Measurements from ENCODE around the gene CDHR2.

CDHR2 gene, protein sequence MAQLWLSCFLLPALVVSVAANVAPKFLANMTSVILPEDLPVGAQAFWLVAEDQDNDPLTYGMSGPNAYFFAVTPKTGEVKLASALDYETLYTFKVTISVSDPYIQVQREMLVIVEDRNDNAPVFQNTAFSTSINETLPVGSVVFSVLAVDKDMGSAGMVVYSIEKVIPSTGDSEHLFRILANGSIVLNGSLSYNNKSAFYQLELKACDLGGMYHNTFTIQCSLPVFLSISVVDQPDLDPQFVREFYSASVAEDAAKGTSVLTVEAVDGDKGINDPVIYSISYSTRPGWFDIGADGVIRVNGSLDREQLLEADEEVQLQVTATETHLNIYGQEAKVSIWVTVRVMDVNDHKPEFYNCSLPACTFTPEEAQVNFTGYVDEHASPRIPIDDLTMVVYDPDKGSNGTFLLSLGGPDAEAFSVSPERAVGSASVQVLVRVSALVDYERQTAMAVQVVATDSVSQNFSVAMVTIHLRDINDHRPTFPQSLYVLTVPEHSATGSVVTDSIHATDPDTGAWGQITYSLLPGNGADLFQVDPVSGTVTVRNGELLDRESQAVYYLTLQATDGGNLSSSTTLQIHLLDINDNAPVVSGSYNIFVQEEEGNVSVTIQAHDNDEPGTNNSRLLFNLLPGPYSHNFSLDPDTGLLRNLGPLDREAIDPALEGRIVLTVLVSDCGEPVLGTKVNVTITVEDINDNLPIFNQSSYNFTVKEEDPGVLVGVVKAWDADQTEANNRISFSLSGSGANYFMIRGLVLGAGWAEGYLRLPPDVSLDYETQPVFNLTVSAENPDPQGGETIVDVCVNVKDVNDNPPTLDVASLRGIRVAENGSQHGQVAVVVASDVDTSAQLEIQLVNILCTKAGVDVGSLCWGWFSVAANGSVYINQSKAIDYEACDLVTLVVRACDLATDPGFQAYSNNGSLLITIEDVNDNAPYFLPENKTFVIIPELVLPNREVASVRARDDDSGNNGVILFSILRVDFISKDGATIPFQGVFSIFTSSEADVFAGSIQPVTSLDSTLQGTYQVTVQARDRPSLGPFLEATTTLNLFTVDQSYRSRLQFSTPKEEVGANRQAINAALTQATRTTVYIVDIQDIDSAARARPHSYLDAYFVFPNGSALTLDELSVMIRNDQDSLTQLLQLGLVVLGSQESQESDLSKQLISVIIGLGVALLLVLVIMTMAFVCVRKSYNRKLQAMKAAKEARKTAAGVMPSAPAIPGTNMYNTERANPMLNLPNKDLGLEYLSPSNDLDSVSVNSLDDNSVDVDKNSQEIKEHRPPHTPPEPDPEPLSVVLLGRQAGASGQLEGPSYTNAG (N-terminal part only)

DNA sequence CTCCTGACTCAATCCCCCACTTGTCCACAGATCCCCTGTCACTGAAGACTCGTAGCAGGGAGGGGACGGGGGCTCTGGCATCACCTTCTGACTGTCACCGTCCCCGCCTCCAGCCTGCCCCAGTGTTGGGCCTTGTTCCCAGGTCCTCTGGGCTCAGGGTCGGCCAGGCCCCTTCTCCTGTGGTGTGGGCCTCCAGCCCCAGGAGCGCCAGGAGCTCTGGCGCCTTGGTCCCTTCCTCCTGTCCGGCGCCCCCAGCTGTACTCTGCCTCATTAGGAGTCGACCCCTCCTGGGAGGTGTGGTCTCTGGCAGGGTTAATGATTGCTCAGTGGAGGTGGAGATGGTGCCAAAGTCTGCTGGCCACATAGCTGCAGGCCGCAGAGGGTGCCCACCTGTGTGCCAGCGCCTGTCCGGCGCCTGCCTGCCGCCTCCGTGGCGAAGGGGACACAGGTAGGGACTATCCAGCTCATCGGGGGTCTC is at the start of gene CDHR2:
TSS of gene CDHR2 (plus strand) at position 376 of the 478 bp plus-strand sequence. CDS start 16,011 bp downstream, outside the sequence.
- in situ Hi-C loops (cut with MboI; ENCODE audit: low sequenced_read_pairs) = no loop called here

DNA sequence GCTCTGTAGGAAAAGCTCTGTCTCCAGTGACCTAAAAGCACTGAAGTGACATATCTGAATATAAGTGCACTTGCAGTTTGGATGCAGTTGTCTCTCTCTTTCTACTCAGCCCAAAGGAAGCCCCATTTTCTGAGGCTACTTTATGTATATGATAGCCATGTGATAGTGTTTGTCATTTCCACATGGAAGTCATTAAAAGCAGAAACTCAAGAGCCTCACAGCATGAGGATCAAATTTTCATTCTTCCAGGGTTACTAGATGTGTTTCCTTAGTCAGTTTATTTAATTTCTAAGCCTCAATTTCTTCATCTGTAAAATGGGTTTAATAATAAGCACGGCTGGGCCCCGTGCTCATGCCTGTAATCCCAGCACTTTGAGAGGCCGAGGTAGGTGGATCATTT is 48.6 kb upstream of the CDHR2 start:
- in situ Hi-C loops (cut with MboI; ENCODE audit: low sequenced_read_pairs) = no loop called here

DNA sequence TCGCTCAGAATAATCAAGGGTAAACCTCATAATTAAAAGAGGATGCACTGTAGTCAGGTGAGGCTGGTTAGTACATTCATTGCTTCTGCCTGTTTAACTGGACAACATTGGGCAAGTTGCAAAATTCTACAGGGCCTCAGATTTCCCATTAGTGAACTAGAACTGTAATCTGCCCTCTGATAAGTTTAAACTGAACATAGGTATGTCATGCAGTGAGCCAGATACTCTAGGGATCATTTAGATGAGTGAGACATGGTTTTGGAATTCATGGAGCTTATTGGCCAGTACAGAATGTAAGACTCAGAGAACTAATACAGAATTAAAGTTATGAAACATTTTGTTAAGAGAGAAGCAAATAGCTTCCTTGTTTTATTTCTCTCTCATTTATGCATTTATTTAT is 47.8 kb upstream of the CDHR2 start:
- in situ Hi-C loops (cut with MboI; ENCODE audit: low sequenced_read_pairs) = no loop called here

DNA sequence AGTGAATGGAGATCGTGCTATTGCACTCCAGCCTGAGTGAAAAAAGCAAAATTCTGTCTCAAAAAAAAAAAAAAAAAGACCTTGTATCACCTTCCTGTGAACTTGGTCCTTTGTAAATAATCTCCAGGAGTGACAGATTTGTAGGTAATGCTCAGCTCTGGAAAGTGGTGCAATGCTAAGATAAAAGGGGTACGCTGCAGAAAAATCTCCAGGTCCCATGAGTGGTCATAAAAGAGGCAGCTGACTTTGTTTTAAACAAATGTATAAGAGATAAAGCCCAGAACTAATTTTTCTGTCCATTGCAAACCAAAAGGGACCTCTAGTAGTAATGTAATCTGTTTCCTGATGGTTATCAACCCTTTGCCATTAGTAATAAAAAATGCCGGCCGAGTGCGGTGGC is 45.6 kb upstream of the CDHR2 start:
- in situ Hi-C loops (cut with MboI; ENCODE audit: low sequenced_read_pairs) = no loop called here

DNA sequence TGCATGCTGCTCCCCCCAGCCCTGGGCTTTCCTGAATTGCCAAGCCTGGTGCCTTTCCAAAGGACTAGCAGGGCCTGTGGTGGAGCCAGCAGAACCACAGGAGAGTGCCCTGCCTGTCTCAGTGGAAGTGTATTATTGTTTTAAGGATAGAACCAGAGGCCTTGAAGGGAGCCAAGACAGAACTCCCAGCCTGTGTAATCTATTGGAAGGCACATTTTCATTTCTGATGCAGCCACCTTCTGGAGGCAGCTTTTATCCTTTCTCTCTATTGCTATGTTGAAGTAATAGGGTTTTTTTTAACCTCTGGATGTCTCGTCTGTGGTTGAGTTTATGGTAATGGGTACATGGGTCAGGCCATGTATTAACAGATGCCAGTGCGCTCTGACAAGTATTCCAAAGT is 41.2 kb upstream of the CDHR2 start:
- in situ Hi-C loops (cut with MboI; ENCODE audit: low sequenced_read_pairs) = no loop called here

DNA sequence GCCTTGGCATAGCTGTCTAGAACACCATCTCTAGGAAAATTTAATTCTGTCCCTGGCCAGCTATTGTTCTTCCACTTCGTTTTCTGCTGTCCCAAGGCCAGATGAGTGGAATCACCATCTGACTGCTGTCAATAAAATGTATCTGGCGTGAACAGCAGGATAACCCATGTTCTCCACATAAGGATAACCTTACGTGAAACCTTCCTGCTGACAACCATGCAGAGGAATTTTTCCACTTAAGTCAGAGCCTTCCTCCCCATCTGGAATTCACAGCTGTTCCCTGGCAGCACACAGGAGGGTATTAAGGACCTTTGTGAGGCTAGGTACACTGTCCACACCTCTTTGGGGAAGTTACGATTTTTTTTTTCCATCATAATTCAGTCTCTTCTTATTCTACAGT is 40.5 kb upstream of the CDHR2 start:
- in situ Hi-C loops (cut with MboI; ENCODE audit: low sequenced_read_pairs) = no loop called here

DNA sequence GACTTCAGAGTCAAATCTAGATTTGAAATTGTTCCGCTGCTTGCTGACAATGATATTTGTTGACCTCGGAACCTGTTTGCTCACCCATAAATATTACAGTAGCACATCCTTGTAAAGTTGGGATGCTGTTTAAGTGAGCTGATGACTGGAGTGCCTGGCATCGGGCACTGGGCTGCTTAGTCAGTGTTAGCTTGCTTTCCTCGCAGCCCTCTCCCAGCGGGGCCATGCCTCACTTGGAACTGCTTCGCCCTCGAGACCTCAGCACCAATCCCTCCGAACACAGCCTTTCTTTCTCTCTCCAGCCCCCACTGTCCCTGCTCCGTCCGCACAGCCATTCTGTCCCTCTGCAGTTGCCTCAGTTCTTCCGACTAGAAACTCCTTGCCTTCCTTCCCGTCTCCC is 35.4 kb upstream of the CDHR2 start:
- in situ Hi-C loops (cut with MboI; ENCODE audit: low sequenced_read_pairs) = no loop called here

DNA sequence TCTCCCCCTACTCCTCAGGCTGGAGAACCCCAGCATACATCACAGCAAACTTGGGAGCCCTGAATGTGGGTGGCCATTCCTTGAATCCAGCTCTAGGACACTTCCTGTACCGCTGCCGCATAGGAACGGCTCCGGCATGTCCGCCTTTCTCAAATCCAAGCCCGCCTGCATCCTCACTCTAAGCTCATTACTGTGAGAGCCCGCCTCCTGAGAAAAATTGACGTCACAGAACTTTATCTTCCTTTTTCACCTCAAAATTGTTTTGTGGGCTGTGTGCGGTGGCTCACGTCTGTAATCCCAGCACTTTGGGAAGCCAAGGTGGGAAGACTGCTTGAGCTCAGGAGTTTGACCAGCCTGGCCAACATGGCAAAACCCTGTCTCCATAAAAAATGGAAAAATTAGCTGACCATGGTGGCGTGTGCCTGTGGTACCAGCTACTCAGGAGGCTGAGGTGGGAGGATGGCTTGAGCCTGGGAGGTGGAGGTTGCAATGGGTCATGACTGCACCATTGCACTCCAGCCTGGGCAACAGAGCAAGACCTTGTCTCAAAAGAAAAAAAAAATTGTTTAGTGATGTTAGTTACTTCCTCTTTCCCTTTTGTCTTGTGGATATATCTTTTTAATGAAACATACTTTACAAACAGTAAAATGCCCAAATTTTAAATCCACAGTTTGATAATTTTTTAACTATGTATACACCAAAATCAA is 34.7 kb upstream of the CDHR2 start:
- in situ Hi-C loops (cut with MboI; ENCODE audit: low sequenced_read_pairs) = no loop called here

DNA sequence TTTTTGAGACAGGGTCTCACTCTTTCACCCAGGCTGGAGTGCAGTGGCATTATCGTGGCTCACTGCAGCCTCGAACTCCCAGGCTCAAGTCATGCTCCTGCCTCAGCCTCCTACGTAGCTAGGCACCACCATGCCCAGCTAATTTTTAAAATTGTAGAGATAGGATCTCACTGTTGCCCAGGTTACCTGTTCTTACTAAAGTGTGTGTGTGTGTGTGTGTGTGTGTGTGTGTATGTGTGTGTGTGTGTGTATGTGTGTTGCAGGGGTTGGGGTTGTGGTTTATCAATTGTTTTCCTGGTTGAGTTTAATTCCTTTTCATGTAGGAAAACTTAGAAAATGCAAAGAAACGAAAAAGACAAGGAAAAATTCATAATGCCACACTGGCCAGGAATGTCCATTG is 33.7 kb upstream of the CDHR2 start:
- in situ Hi-C loops (cut with MboI; ENCODE audit: low sequenced_read_pairs) = no loop called here

DNA sequence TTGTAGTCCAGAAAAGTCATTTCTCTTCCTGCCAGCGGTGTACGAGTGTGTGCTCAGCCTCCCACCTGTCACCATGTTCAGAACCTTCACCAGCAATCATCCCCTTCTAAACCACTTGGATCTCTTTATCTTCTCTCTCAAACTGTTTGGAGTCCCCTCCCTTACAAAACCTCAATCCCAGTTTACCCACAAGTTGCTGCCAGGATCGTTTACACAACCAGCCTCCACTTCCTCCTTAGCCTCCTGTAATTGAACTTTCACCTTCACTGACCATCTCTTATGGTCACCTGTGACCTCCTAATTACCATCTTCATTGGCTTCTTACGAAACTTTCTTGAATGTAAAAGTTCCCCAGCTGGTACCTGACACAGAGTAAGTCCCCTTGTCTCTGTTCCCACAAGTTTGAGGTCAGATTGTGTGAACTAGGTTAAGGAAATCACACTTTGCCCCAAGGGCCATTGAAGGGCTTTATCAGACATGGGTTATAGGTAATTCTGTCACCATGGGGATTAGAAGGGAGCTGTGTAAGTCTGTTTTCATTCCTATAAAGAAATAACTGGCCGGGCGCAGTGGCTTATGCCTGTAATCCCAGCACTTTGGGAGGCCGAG is 32.0 kb upstream of the CDHR2 start:
- in situ Hi-C loops (cut with MboI; ENCODE audit: low sequenced_read_pairs) = no loop called here

DNA sequence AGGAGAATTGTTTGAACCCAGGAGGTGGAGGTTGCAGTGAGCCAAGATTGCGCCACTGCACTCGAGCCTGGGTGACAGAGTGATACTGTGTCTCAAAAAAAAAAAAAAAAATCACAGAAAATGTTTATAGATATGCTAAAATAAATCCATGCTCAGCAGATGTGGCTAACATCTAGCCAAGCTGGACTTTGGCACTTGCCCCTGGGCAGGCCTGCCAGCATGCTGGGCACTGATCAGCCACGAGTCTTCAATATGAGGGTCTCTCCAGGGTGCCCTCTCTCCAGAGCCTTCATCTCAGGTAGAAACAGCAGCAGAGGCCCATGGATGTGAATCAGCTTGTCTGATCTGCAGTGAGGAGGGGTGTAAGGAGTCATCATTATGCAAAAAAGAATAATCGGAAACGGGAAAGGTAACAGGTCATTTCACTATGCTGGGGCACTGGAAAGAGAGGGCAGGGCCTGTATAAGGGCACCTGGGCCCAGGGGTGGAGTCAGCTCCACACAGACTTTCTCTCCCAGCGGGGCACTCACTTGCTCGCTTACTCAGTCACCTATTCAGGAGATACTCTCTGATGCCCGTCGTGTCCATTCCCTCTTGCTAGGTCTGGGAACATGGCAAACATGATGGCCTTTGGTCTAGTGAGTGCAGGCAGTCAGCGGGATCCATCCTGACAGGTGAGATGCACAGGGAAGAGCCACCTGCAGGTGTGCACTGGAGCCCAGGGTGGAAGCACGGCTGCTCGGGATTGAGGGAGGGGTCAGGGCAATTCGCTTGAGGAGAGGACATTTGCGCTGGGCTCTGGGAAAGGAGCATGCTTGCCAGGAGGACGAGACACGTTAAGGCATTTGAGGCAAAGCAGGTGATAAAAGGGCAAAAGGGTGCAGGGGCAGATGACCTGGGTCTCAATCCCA is 29.1 kb upstream of the CDHR2 start:
- in situ Hi-C loops (cut with MboI; ENCODE audit: low sequenced_read_pairs) = no loop called here

DNA sequence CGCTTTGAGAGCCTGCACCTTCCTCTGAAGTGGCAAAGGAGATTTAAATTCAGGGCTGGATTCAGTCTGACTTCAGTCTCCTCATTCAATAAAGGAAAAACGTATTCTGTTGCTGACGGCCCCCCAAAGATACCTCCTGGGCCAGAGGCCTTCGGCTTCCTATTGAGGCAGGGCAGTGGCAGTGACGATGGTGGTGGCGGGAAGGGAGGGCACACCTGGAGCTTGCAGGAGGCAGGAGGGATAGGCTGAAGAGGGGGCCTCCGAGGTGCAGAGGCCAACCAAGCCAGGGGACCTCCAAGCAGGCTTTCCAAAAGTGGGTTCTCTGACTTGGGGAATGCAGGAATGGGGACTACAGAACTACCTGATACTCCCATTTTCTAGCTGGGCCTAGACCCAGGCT is 27.9 kb upstream of the CDHR2 start:
- in situ Hi-C loops (cut with MboI; ENCODE audit: low sequenced_read_pairs) = no loop called here

DNA sequence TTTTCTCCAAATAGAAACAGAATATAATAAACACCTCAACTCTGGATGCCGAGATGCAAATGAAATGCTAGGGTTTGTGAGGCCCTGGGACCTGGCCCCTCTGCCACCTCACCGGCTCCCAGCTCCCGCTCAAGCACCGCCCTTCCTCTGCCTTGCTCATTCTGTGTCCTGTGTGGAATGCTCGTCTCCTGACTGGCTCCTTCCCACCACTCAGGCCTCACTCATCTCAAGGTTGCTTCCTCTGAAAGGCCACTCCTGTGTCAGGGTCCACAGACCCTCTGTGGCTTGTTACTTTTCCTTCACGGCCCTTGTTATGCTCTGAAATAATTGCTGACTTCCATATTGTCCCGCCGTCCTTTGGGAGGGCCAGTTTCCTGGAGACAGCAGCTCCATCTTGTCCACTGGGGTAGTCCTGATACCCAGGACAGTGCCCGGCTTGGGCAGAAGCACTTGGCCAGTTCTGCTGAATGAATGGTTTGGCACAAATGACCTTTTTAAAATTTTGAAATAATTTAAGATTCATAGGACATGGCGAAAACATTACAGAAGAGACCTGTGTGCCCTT is 27.4 kb upstream of the CDHR2 start:
- in situ Hi-C loops (cut with MboI; ENCODE audit: low sequenced_read_pairs) = no loop called here

DNA sequence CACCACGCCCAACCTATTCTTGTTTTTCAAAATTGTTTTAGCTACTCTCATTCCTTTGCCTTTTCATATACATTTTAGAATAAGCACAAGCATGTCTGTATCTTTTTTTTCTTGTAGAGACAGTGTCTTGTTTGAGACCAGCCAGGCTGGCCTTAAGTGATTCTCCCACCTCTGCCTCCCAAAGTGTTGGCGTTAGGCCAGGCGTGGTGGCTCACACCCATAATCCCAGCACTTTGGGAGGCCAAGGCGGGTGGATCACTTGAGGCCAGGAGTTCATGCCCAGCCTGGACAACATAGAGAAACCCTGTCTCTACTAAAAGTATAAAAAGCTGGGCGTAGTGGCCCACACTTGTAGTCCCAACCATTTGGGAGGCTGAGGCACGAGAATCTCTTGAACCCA is 25.0 kb upstream of the CDHR2 start:
- in situ Hi-C loops (cut with MboI; ENCODE audit: low sequenced_read_pairs) = no loop called here

DNA sequence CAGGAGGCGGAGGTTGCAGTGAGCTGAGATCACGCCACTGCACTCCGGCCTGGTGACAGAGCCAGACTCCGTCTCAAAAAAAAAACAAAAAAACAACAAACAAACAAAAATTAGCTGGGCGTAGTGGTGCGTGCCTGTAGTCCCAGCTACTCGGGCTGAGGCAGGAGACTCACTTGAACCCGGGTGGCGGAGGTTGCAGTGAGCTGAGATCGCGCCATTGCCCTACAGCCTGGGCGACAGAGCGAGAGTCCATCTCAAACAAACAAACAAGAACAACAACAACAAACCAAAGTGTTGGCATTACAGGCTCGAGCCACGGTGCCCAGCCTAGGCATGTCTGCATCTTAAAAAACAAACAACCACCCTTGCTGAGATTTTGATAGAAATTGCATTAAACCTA is 24.2 kb upstream of the CDHR2 start:
- in situ Hi-C loops (cut with MboI; ENCODE audit: low sequenced_read_pairs) = no loop called here

DNA sequence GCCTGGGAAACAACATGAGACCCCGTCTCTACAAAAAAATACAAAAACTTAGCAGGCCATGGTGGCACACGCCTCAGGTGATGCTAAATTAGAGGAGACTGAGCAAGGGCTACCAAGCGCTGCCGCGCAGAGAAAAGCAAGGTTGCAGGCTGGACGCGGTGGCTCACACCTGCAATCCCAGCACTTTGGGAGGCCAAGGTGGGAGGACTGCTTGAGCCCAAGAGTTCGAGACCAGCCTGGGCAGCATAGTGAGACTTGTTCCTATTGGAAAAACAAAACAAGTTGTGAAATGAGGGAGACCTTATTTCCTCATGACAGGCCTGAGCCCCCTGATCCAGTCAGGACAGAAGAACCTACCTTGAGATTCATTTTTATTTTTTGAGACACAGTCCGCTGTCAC is 23.5 kb upstream of the CDHR2 start:
- in situ Hi-C loops (cut with MboI; ENCODE audit: low sequenced_read_pairs) = no loop called here

DNA sequence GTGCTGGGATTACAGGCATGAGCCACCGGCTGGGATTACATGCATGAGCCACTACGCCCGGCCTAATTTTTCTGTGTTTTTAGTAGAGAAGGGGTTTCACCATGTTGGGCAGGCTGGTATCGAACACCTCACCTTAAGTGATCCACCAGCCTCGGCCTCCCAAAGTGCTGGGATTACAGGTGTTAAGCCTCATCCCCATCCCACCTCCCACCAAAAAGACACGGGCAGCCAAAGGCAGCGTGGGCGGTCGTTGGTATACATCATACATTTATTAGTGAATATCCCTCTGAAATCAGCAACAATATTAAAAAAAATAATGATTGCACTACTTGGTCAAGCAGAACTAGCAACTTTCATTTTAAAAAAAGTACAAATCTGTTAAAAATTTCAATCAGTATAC is 22.7 kb upstream of the CDHR2 start:
- in situ Hi-C loops (cut with MboI; ENCODE audit: low sequenced_read_pairs) = no loop called here

Measured in hTERT RPE-1 (cell line).